Stimulated activated CD8-positive, alpha-beta memory T cell treated with anti-CD3 and anti-CD28 coated beads, Interleukin-2, amount 100 ng/mL, for 1 hour (primary cell): ENCODE results near the gene SMIM45.
A peak's percentile ranks its signal among the peaks of the same experiment; 100 is the strongest.

Source experiments
- DNase-seq, 2 donors: peaks; one replicate each; pipeline ENCODE4 v3.0.0-alpha.2; 2020; ENCODE audit warnings: low read depth in 2 of 2

Gene SMIM45

GRCh38 chr22:41951898-41952474 is at the start of gene SMIM45:
SMIM45 (plus strand) TSS chr22:41952150.
- no peak for DNase-seq

- DNase-seq: no peak
Observed at GRCh38 chr22:41902932-41903421, 49.0 kb upstream of the SMIM45 start.

DNA sequence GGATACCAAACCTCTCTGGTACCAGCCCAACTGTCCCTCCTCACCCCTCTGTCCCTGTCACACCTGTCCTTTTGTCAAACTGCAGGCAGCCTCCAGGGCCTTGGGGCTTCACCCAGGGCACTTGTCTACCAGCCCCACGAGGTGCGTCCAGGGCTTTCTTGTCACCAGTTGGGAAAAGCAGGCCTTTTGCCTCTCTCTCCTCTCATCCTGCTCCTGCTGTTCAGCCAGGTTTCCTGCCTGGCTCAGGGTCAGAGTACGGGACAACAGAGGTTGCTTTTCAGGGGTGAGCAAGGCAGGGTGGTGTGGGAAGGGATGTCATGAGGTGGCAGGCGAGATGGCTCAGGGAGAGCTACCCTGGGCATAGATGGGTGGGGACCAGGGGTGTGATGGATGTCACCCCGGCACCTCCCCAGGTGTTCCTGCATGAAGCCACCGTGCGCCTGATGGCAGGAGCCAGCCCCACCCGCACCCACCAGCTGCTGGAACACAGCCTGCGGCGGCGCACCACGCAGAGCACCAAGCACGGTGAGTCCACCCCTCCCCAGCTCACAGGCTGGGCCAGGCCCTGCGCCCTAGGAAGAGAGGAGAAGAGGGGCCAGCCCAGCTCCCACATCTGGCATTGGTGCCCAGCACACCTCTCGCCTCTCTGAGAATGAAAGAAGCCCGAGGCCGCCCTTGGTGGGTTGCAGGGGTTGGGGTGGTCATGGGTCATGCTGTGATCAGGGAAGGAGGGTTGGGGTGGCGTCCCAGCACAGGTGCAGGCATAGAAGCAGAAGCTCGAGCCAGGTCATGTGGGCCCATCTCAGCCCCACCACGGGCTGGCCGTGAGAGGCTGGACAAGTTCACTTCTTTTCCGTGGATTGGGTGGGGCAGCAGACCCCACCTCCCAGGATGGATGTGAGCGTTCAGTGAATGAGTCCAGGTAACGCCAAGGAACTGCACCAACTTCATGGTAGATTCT is 47.2 kb upstream of the SMIM45 start:
- no peak for DNase-seq

DNA sequence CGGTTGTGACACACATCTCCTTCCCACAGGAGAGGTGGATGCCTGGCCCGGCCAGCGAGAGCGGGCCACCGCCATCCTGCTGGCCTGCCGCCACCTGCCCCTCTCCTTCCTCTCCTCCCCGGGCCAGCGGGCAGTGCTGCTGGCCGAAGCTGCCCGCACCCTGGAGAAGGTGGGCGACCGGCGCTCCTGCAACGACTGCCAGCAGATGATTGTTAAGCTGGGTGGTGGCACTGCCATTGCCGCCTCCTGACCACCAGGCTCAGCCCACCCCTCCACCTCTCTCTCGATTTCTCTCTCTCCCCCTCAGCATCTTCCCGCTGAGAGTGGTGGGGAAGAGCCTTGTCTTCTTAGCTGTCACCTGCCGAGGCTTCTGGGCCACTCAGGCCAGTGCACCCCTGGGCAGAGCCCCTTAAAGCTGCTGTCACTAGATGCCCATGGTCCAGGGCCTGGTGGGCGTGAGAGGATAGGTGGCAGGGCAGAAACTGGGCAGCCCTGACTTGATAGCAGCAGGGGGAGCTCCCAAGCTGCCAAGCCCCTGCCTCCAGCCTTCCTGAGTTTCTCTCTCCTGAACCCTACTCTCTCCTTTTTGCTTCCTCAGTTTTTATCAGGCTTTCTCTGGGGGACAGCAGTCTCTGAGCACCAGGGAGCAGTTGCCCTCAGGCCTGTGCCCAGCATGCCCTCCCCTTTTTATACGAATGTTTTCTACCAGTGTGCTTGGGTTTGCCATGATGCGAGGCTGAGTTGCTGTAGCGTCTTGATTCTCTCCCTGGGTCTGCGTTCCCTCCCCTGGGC is 46.3 kb upstream of the SMIM45 start:
- no peak for DNase-seq

DNA sequence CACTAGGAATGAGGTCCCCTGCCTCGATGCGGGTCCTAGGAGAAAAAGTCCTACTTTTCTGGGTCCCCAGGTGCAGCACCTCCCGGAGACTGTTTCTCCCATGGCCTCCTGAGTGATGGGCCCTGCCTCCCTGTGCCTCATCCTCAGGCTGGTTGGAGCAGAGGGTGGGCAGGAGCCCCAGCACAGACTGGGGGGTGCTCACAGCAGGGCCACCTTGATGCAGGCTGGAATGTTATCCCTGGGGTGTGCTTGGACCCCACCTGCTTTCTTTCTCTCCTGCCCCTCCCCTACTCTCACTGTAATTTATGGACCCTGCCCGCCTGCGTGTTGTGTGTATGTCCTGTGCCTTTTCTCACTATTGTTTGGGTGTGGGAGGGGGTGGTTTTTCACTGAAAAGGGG is 45.1 kb upstream of the SMIM45 start:
- DNase-seq: no peak

GRCh38 chr22:41907436-41908401 is 44.2 kb upstream of the SMIM45 start:
- DNase-seq: no peak

- no peak for DNase-seq
Observed at GRCh38 chr22:41908411-41909309, 43.3 kb upstream of the SMIM45 start.

- no peak for DNase-seq
Observed at GRCh38 chr22:41909310-41910049, 42.5 kb upstream of the SMIM45 start.

DNA sequence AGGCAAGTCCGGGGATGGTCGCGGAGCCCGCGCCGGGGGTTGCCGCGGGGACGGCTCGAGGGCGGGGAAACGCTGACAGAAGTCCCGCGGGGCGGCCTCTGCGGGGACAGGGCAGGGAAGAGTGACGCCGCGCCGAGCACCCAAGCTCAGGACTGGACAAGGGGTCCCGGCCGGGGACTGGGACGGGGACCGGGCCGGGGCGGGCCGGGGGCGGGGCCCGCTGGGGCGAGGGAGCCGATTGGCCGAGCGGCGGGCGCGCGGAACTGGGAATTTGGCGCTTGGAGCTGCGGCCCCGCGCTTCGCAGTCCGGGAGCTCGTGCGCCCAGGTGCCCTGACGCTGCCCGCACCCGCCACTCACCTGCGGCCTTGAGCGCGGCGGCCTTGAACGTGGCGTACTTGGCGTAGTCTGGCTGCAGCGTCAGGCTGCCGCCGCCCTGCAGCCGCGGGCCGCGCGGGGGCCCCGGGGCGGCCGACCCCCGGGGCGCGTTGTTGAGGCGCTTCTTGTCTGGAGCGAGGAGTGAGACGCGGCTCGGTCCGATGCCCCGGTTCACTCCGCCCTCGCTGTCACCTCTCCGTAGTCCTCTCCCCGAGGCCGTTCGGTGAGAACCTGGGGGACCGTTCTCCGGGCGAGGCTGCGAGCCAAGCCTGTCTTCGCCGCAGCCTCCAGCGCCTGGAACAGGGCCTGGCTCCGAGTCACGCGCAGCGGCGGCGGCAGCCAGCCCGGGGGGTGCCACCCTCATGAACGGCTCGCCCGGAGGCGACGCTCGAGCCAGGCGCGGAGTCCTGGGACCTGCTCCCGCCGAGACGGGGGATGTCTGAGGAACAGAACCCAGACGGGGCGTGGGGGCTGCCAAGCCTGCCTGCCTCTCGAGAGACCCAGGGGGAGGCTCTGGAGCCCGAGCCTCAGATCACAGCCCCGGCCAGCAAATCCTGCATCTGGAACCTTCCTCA is 41.6 kb upstream of the SMIM45 start:
- DNase-seq: no peak

GRCh38 chr22:41911001-41911611 is 40.8 kb upstream of the SMIM45 start:
- no peak for DNase-seq

- DNase-seq: no peak
Observed at GRCh38 chr22:41912338-41913039, 39.5 kb upstream of the SMIM45 start.

GRCh38 chr22:41913040-41913719 is 38.8 kb upstream of the SMIM45 start:
- DNase-seq: no peak

DNA sequence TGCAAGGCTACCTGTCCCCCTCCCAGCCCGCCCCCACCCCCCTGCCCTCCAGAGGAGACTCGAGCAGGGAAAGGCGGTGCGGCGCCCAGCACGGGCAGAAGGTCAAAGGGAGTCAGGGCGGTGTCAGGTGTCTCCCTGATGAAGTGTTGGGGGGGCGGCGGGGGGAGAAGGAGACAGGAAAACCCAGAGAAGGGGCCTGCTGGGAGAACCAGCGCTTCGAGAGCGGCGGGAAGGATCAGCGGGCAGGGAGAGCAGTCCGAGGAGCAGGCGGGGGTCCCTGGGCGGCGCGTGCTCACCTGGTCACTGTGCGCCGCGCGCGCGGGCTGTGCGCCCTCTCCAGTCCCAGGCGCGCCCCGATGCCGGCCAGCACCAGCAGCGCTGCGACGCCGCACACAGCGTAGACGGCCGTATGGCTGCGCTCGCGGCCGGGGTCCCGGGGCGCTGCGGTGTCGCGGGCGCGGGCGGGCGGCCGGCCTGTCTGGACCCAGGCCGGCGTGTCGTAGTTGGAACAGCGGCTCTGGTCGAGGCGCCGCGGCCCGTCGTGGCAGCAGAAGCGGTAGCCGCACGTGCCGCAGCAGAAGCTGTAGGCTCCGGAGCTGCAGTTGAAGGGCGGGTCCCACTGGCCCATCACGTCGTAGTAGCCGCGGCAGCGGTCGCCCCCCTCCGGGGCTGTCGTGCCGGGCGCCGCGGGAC is 38.0 kb upstream of the SMIM45 start:
- no peak for DNase-seq

GRCh38 chr22:41914611-41915034 is 37.3 kb upstream of the SMIM45 start:
- DNase-seq: no peak

DNA sequence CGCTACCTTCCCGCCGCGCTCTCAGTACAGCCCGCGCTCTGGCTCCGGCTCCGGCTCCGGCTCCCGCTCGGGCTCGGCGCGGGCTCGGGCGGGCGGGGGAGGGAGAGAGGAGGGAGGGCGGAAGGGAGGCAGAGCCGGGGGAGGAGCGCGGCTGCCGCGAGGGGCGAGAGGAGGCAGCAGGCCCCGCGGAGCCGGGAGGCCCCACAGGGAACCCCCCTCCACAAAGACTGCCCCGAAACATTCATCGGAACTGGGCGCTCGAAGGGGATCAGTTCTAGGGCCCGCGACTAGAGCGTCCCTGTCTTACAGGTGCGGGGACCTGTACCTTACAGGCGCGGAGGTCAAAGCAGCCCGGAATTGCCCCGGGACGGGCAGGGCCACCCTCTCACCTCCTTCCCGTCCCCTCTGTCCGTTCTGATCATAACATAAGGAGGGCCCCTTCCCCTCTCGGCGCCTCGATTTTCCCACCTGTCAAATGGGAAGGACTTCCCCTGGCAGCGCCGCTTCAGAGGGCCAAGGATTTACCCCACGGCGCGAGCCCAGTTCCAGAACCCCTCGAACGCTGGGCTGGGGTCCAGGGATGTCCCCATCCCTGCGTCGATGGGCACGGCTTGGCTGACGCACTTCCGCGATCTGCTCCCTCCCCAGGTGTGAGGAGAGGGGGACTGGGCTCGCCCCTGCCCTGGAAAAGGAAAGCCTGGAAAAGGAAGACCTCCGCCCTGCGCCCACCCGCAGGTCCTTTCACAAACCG is 36.7 kb upstream of the SMIM45 start, which contains the start of gene SHISA8:
Gene SHISA8 (minus strand): TSS at position 40 of the 751 bp plus-strand sequence. CDS start 407 bp downstream, outside the sequence.
- DNase-seq: peak; percentile 24 to 46
